GM12878 (cell line): ENCODE data around the gene SMARCB1. TPM values are rescaled to one million over a fixed set of nuclear protein-coding genes. Genes with fewer than 3 reads are reported as not detected.

Source experiments
- ATAC-seq: fragments of 200-7000 bp; cut with Tn5 transposase; 3 replicates; pipeline ENCODE4 v1.9.1; 2020; ENCODE audit warnings: mild to moderate bottlenecking, moderate library complexity
- BruUV-seq: library from RNA; stranded (reverse); fragments of 400-500 nt; replicated peaks from 2 replicates; lab custom pipeline; 2021; lab: Mats Ljungman, UMichigan
- CTCF ChIA-PET: fragments of 300-600 bp; sonication (Branson Sonifier 250); formaldehyde crosslinking; extraction: SDS; loops from one replicate; lab custom pipeline; 2021; ENCODE audit warnings: inconsistent platforms; lab: Yijun Ruan, JAX
- POLR2A ChIA-PET: fragments of 350-600 bp; formaldehyde crosslinking; extraction: SDS; loops from one replicate; lab custom pipeline; 2021; ENCODE audit warnings: inconsistent platforms; lab: Charles Lee
- RAD21 ChIA-PET: fragments of 300-600 bp; sonication (Branson Sonifier 250); formaldehyde crosslinking; loops from one replicate; lab custom pipeline; 2023; ENCODE audit warnings: antibody characterized with exemption; ENCODE audit not compliant: unreplicated experiment; lab: Charles Lee
- SMC1A ChIA-PET: fragments of 300-600 bp; sonication (Branson Sonifier 250); formaldehyde crosslinking; loops from one replicate; lab custom pipeline; 2023; ENCODE audit not compliant: unreplicated experiment, uncharacterized antibody; lab: Charles Lee
- DNase-seq: peaks from one replicate; pipeline ENCODE4 v3.0.0-alpha.2; 2011; ENCODE audit warnings: low read depth, low spot score
- FAIRE-seq: peaks from 3 replicates; lab custom pipeline; 2011; peaks lifted over from hg19 to GRCh38; lab: Jason Lieb, UNC
- H2AFZ ChIP-seq: 2 replicates; pipeline ENCODE4 v1.6.0; 2011; ENCODE audit warnings: low read depth, low read length, control low read depth; ENCODE audit not compliant: control insufficient read depth
- H3K27ac ChIP-seq: 2 replicates; pipeline ENCODE4 v1.5.1; 2011; ENCODE audit warnings: control low read depth; ENCODE audit not compliant: control insufficient read depth, insufficient read depth
- H3K27me3 ChIP-seq, 2 experiments: replicated peaks in 1 of 2; 2 replicates each; pipeline versions ENCODE4 v1.6.0 to v1.6.1; 2011; ENCODE audit warnings: low read length in 1 of 2; ENCODE audit not compliant: control insufficient read depth in 2 of 2, insufficient read depth in 2 of 2
- H3K36me3 ChIP-seq, 2 experiments: 2 replicates each; pipeline ENCODE4 v1.5.1; 2011; ENCODE audit warnings: low read length in 1 of 2; ENCODE audit not compliant: control insufficient read depth in 2 of 2, insufficient read depth in 2 of 2
- H3K4me1 ChIP-seq: 2 replicates; pipeline ENCODE4 v1.6.1; 2011; ENCODE audit warnings: mild to moderate bottlenecking, low read length, moderate library complexity, mixed read lengths; ENCODE audit not compliant: control insufficient read depth, insufficient read depth
- H3K4me2 ChIP-seq: 2 replicates; pipeline ENCODE4 v1.6.0; 2011; ENCODE audit warnings: control low read depth; ENCODE audit not compliant: control insufficient read depth, insufficient read depth
- H3K4me3 ChIP-seq: fragments of 200-600 bp; sonication (generic); 2 replicates; pipeline ENCODE4 v1.5.1; 2016
- H3K79me2 ChIP-seq: 2 replicates; pipeline ENCODE4 v1.6.0; 2011; ENCODE audit warnings: low read length; ENCODE audit not compliant: control insufficient read depth, insufficient read depth
- H3K9ac ChIP-seq: 2 replicates; pipeline ENCODE4 v1.8.0; 2011; ENCODE audit warnings: low read length, control low read depth, mixed read lengths; ENCODE audit not compliant: control insufficient read depth, insufficient read depth
- H3K9me3 ChIP-seq: replicated peaks from 3 replicates; pipeline ENCODE4 v1.5.1; 2011; ENCODE audit warnings: mild to moderate bottlenecking, low read length; ENCODE audit not compliant: control insufficient read depth, insufficient read depth
- H4K20me1 ChIP-seq: 2 replicates; pipeline ENCODE4 v1.6.0; 2011; ENCODE audit not compliant: control insufficient read depth, insufficient read depth
- ATF2 ChIP-seq: IDR thresholded peaks from 2 replicates; pipeline ENCODE4 v1.6.1; 2012; ENCODE audit warnings: low read length, inconsistent platforms
- DPF2 ChIP-seq: fragments of 450-650 bp; IDR thresholded peaks from 2 replicates; pipeline ENCODE4 v1.6.1; 2017; ENCODE audit warnings: mild to moderate bottlenecking
- HDGF ChIP-seq: fragments of 450-650 bp; IDR thresholded peaks from 2 replicates; pipeline ENCODE4 v1.6.1; 2016; ENCODE audit warnings: antibody characterized with exemption
- IKZF1 ChIP-seq: fragments of 450-650 bp; conservative IDR thresholded peaks from 2 replicates; pipeline ENCODE4 v1.6.1; 2017; ENCODE audit warnings: antibody characterized with exemption, mild to moderate bottlenecking
- IKZF2 ChIP-seq, 2 experiments: fragments of 450-650 bp; IDR thresholded peaks; 2 replicates each; pipeline ENCODE4 v1.6.1; 2017; ENCODE audit warnings: mild to moderate bottlenecking in 2 of 2, moderate library complexity in 2 of 2
- MXI1 ChIP-seq: fragments of 150-350 bp; IDR thresholded peaks from 2 replicates; pipeline ENCODE4 v1.6.1; 2011; ENCODE audit warnings: low read depth, mild to moderate bottlenecking, inconsistent platforms, low read length, improper control_type of control experiment
- POLR2AphosphoS5 ChIP-seq: IDR thresholded peaks from 2 replicates; pipeline ENCODE4 v1.6.1; 2011; ENCODE audit warnings: mild to moderate bottlenecking, low read length, inconsistent platforms
- RELA ChIP-seq: fragments of 450-650 bp; IDR thresholded peaks from 2 replicates; pipeline ENCODE4 v1.8.0; 2014; ENCODE audit warnings: borderline replicate concordance; ENCODE audit not compliant: partially characterized antibody
- TCF3 ChIP-seq: IDR thresholded peaks from 2 replicates; pipeline ENCODE4 v1.6.1; 2012; ENCODE audit warnings: low read depth, mild to moderate bottlenecking, low read length, borderline replicate concordance; ENCODE audit not compliant: insufficient read depth
- YY1 ChIP-seq: IDR thresholded peaks from 2 replicates; pipeline ENCODE4 v1.6.1; 2011; ENCODE audit warnings: low read depth, mild to moderate bottlenecking, low read length
- ZNF592 ChIP-seq: fragments of 450-650 bp; IDR thresholded peaks from 2 replicates; pipeline ENCODE4 v1.6.1; 2017; ENCODE audit warnings: mild to moderate bottlenecking, moderate library complexity
- ZNF687 ChIP-seq: fragments of 450-650 bp; IDR thresholded peaks from 2 replicates; pipeline ENCODE4 v1.6.1; 2017; ENCODE audit warnings: mild to moderate bottlenecking, moderate library complexity
- WGBS: methylation state at CpG from one replicate; pipeline ENCODE4 v1.1.6; 2016; ENCODE audit warnings: low lambda C conversion rate; ENCODE audit not compliant: insufficient replicate concordance, insufficient coverage; ENCODE audit errors: missing lambda C conversion rate; 5-methylcytosine and 5-hydroxymethylcytosine counted together
- in situ Hi-C: fragments of 300-500 bp; cut with MboI; formaldehyde crosslinking; loops from 9 replicates; pipeline ENCODE4 v1.14.3; 2018; ENCODE audit warnings: mixed read lengths
- intact Hi-C: fragments of 100-400 bp; cut with micrococcal nuclease; formaldehyde crosslinking; loops from one replicate; pipeline ENCODE4 v1.14.2; 2022; ENCODE audit not compliant: unreplicated experiment
- polyA plus RNA-seq, 11 experiments: library from polyadenylated mRNA; depleted of rRNA in 4 of 11; unstranded in 6 of 11; stranded (reverse) in 5 of 11; fragments of >200 nt; fragmentation: Nextera tagmentation in 4 of 11; fragmentation: Illumina TruSeq in 1 of 11; extraction: Ambion mirVana in 4 of 11; extraction: Trizol in 1 of 11; gene quantifications; 1 replicate in 1 of 11; 2 replicates in 10 of 11; pipeline versions ENCODE4 v1.2.1 to v1.2.3, GENCODE V29; 2011 to 2016; ENCODE audit warnings: inconsistent platforms in 2 of 11, missing spikeins in 2 of 11, low read depth in 1 of 11
- total RNA-seq, 4 experiments: library from RNA; depleted of rRNA in 3 of 4; stranded (reverse); fragments of >200 nt in 3 of 4; fragmentation: Illumina TruSeq in 1 of 4; extraction: Trizol in 1 of 4; gene quantifications; 2 replicates each; pipeline versions ENCODE4 v1.2.1 to v1.2.3, GENCODE V29; 2013 to 2021

SMARCB1 gene
- total and polyA plus RNA-seq, 10 of the 15 experiments (the other 5 are each of a cell fraction or from before 2014, with no cell fraction given), result 9.1 to 215 (median 183) TPM

- CTCF ChIA-PET, result interaction anchor here (0.7 to 2.4 kb wide), 7 partner anchors 11 to 53 kb away, joined by 3 to 7 read pairs (median 4); partner anchors contain the start of gene CHCHD10
- intact Hi-C loops (no loop called here), in situ Hi-C loops (no loop called here)
- BruUV-seq, result no TSS peak
- H2AFZ ChIP-seq, result peak overlapping the region; percentile 60
- peak overlapping the region; percentile 100 for H3K4me2 ChIP-seq
- ATAC-seq (peak; percentile 29), DNase-seq (no peak), FAIRE-seq (peak; percentile 7)
- peak overlapping the region; percentile 84 for H3K9ac ChIP-seq
- peak overlapping the region; percentile 91 for H3K27ac ChIP-seq
- WGBS, result 5% methylated on average over 21 of the region's 21 CpGs
- RAD21 ChIA-PET, result interaction anchor here (0.6 to 2.2 kb wide), 2 partner anchors 43 to 669 kb away, joined by 4 to 7 read pairs; no protein-coding TSS in a partner anchor
- H3K27me3 ChIP-seq, result no peaks in the 10 kb centered on the region
- H3K79me2 ChIP-seq, result peaks cover 38% of the 10 kb centered on the region
- no peaks in the 10 kb centered on the region for H3K9me3 ChIP-seq
- peaks cover 16 to 28% of the 10 kb centered on the region in 2 experiments for H3K36me3 ChIP-seq
- SMC1A ChIA-PET, result interaction anchor here (1.0 to 1.7 kb wide), 3 partner anchors 17 to 32 kb away, joined by 3 to 5 read pairs (median 3); partner anchors contain the start of gene SMARCB1
- H4K20me1 ChIP-seq, result no peaks in the 10 kb centered on the region
- POLR2A ChIA-PET, result interaction anchor here (1.0 to 2.7 kb wide), 5 partner anchors 14 to 626 kb away, joined by 3 to 12 read pairs (median 4); partner anchors contain the start of gene SLC2A11
- H3K4me3 ChIP-seq, result peak overlapping the region; percentile 70
- peaks cover 87% of the 10 kb centered on the region for H3K4me1 ChIP-seq
- peak; percentile 33; the same call in 1 of the 2 replicates for TF ChIP-seq IKZF1
- no peak for TF ChIP-seq RELA
- peak; percentile 97 for TF ChIP-seq ZNF687
- TF ChIP-seq IKZF2 (IDR thresholded peaks at IDR 0.05), result 0 out of 4 replicates have a peak, but pooled peaks of 1 of the 2 experiments have one; percentile 4
- peak; percentile 56; the same call in 1 of the 2 replicates for TF ChIP-seq TCF3
- TF ChIP-seq ZNF592, result peak; percentile 79; the same call in 1 of the 2 replicates
- TF ChIP-seq ATF2, result no peak
- TF ChIP-seq HDGF, result peak; percentile 40; the same call in 1 of the 2 replicates
- 0 out of 2 replicates have a peak, but pooled peaks have one; percentile 44 for TF ChIP-seq DPF2
- TF ChIP-seq YY1, result peak; percentile 94
- TF ChIP-seq MXI1, result no peak
- peak; percentile 78 for TF ChIP-seq POLR2AphosphoS5
These were observed 16.4 kb downstream of the SMARCB1 start for GRCh38 chr22:23803001-23803819.
